Natural killer cell (primary cell): ENCODE measurements around the gene BAIAP2. TPM values are rescaled to one million over a fixed set of nuclear protein-coding genes. Genes with fewer than 3 reads are reported as not detected.

Experiments
- ATAC-seq, 3 donors: fragments of 150-1000 bp in 2 of 3; fragments of 200-7000 bp in 1 of 3; cut with Tn5 transposase; 1 replicate in 1 of 3; 2 replicates in 2 of 3; pipeline ENCODE4 v1.10.0; 2021; ENCODE audit warnings: mild to moderate bottlenecking in 2 of 3, moderate library complexity in 2 of 3
- DNase-seq, 2 donors: peaks; one replicate each; pipeline versions ENCODE4 v3.0.0 to v3.0.0-alpha.2; 2013 to 2021; ENCODE audit warnings: mixed read lengths in 1 of 2
- H3K27ac ChIP-seq: one replicate; pipeline ENCODE4 v1.5.1; 2013; ENCODE audit warnings: mild to moderate bottlenecking, low read length
- H3K27me3 ChIP-seq: one replicate; pipeline ENCODE4 v1.6.1; 2013; ENCODE audit warnings: low read length; ENCODE audit not compliant: control insufficient read depth, insufficient read depth
- H3K36me3 ChIP-seq: one replicate; pipeline ENCODE4 v1.6.1; 2013; ENCODE audit warnings: low read length; ENCODE audit not compliant: control insufficient read depth, insufficient read depth
- H3K4me1 ChIP-seq: one replicate; pipeline ENCODE4 v1.6.1; 2013; ENCODE audit warnings: low read length; ENCODE audit not compliant: control insufficient read depth, insufficient read depth
- H3K4me3 ChIP-seq: one replicate; pipeline ENCODE4 v1.5.1; 2013; ENCODE audit warnings: low read length
- H3K9me3 ChIP-seq: one replicate; pipeline ENCODE4 v1.6.1; 2013; ENCODE audit warnings: low read length; ENCODE audit not compliant: control insufficient read depth, insufficient read depth
- H3K27ac Mint-ChIP-seq, 2 donors: one replicate each; pipeline ENCODE4 v1.8.0; 2022; ENCODE audit warnings: mild to moderate bottlenecking in 2 of 2, mixed read lengths in 2 of 2, moderate library complexity in 1 of 2
- H3K27me3 Mint-ChIP-seq, 2 donors: one replicate each; pipeline ENCODE4 v1.8.0; 2022; ENCODE audit warnings: low read depth in 2 of 2, mixed read lengths in 2 of 2
- H3K36me3 Mint-ChIP-seq: one replicate; pipeline ENCODE4 v1.8.0; 2022; ENCODE audit warnings: mixed read lengths
- H3K4me1 Mint-ChIP-seq, 2 donors: one replicate each; pipeline ENCODE4 v1.8.0; 2022; ENCODE audit warnings: mixed read lengths in 2 of 2
- H3K4me3 Mint-ChIP-seq: one replicate; pipeline ENCODE4 v1.8.0; 2022; ENCODE audit warnings: mild to moderate bottlenecking, moderate library complexity, mixed read lengths
- H3K9me3 Mint-ChIP-seq, 2 donors: one replicate each; pipeline ENCODE4 v1.8.0; 2022; ENCODE audit warnings: mixed read lengths in 2 of 2
- WGBS: methylation state at CpG from one replicate; pipeline ENCODE4 v1.1.7; 2013; ENCODE audit warnings: missing lambda C conversion rate; ENCODE audit not compliant: insufficient coverage; 5-methylcytosine and 5-hydroxymethylcytosine counted together
- intact Hi-C: fragments of 100-400 bp; cut with micrococcal nuclease; formaldehyde crosslinking; loops from one replicate; pipeline ENCODE4 v1.14.2; 2022
- total RNA-seq, 4 donors: library from RNA; stranded (reverse); fragments of 120-200 nt in 1 of 4; gene quantifications; one replicate each; pipeline versions ENCODE4 v1.2.3 to v1.2.4, GENCODE V29; 2013 to 2022
- TF ChIP-seq, protein P1 (sequence below): fragments of 200-600 bp; IDR thresholded peaks from one replicate; pipeline ENCODE4 v1.8.0; 2022; ENCODE audit warnings: antibody characterized with exemption

The BAIAP2 gene
- total RNA-seq, 3 donors from 2014 or later (not counting 1 experiment from before 2014, with no cell fraction given): 6.7 to 12.3 (median 10.4) TPM

DNA sequence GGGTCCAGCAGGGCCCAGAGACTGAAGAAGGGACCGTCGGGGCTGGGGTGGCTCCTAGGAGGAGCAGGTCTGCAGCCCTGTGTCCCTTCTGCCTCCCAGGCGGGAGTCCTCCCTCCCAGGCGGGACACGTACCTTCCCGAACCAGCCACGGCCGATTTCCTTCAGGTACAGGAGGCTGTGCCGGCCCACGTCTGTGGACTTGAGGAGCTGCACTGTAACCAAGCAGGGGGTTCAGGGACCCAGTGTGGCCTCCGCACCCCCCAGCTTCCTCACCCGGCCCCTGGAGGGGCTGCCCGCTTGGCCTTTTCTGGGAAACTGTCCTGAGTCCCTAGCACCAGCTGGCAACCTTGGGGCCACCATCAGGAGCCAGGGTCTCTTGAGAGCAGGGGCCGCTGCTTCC lies 93.4 kb downstream of the BAIAP2 start:
- Histone ChIP-seq H3K27me3 (no peaks in the 10 kb centered on the region), H3K27ac (no peak overlapping the region), H3K36me3 (no peaks in the 10 kb centered on the region), H3K9me3 (no peaks in the 10 kb centered on the region), H3K4me3 (no peak overlapping the region), H3K4me1 (no peaks in the 10 kb centered on the region)
- Mint-ChIP-seq H3K4me3 (no peak overlapping the region), H3K36me3 (no peaks in the 10 kb centered on the region), H3K4me1 (no peaks in the 10 kb centered on the region), H3K27ac (no peak overlapping the region), H3K27me3 (no peaks in the 10 kb centered on the region), H3K9me3 (no peaks in the 10 kb centered on the region)
- ATAC-seq (no peak), DNase-seq (no peak)
- 86% methylated on average over 14 of the region's 14 CpGs for WGBS
- intact Hi-C loops: no loop called here
- TF ChIP-seq, protein P1, sequence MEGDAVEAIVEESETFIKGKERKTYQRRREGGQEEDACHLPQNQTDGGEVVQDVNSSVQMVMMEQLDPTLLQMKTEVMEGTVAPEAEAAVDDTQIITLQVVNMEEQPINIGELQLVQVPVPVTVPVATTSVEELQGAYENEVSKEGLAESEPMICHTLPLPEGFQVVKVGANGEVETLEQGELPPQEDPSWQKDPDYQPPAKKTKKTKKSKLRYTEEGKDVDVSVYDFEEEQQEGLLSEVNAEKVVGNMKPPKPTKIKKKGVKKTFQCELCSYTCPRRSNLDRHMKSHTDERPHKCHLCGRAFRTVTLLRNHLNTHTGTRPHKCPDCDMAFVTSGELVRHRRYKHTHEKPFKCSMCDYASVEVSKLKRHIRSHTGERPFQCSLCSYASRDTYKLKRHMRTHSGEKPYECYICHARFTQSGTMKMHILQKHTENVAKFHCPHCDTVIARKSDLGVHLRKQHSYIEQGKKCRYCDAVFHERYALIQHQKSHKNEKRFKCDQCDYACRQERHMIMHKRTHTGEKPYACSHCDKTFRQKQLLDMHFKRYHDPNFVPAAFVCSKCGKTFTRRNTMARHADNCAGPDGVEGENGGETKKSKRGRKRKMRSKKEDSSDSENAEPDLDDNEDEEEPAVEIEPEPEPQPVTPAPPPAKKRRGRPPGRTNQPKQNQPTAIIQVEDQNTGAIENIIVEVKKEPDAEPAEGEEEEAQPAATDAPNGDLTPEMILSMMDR: no peak

DNA sequence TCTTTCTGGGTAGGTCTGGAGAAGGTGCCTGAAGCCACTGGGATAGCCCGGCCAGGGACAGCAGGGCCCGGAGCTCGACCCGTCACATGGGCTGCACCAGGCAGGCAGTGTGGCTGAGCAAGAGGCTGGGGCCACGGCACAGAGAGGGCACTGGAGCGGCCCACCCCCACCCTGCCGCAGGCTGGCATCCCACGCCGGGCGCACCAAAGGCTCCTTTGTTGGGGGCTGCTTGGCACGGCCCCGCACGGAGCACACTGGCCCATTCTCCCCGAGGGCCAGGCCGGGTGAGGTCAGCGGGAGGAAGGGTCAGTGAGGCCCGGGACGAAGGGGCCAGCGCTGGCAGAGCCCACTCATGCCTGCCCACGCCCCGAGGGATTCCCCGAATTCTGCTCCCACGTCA lies 93.8 kb downstream of the BAIAP2 start:
- ATAC-seq: no peak
- Mint-ChIP-seq H3K27me3 (no peaks in the 10 kb centered on the region), H3K27ac (no peak overlapping the region), H3K9me3 (no peaks in the 10 kb centered on the region), H3K4me1 (no peaks in the 10 kb centered on the region), H3K36me3 (no peaks in the 10 kb centered on the region), H3K4me3 (no peak overlapping the region)
- Histone ChIP-seq H3K36me3 (no peaks in the 10 kb centered on the region), H3K27me3 (no peaks in the 10 kb centered on the region), H3K4me3 (no peak overlapping the region), H3K9me3 (no peaks in the 10 kb centered on the region), H3K4me1 (no peaks in the 10 kb centered on the region), H3K27ac (no peak overlapping the region)
- 94% methylated on average over 23 of the region's 23 CpGs for WGBS
- intact Hi-C loops: no loop called here
- no peak for DNase-seq
- TF ChIP-seq, protein P1: no peak

DNA sequence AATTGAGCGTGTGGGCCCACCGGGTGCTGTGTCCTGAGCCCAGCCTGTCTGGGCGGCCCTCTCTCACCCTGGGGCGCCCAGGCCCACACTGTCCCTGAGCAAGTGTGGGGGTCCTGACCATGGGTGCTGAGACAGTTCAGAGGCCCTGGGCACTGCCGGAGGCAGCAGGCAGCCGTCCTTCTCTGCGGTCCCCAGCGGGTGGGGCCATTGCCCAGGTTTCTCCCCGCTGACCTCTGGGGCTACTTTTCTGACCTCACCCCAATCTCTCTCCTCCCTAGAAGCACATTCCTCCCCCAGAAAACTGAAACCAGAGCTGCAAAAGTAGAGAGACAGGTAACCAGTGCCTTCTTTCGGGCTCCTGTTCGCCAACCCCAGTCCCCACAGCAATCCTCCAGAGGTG lies 94.3 kb downstream of the BAIAP2 start:
- WGBS: 95% methylated on average over 11 of the region's 11 CpGs
- TF ChIP-seq, protein P1: no peak
- DNase-seq (no peak), ATAC-seq (no peak)
- intact Hi-C loops: no loop called here
- Histone ChIP-seq H3K27me3 (no peaks in the 10 kb centered on the region), H3K4me1 (no peaks in the 10 kb centered on the region), H3K9me3 (no peaks in the 10 kb centered on the region), H3K27ac (no peak overlapping the region), H3K4me3 (no peak overlapping the region), H3K36me3 (no peaks in the 10 kb centered on the region)
- Mint-ChIP-seq H3K4me1 (no peaks in the 10 kb centered on the region), H3K9me3 (no peaks in the 10 kb centered on the region), H3K27me3 (no peaks in the 10 kb centered on the region), H3K36me3 (no peaks in the 10 kb centered on the region), H3K27ac (no peak overlapping the region), H3K4me3 (no peak overlapping the region)

DNA sequence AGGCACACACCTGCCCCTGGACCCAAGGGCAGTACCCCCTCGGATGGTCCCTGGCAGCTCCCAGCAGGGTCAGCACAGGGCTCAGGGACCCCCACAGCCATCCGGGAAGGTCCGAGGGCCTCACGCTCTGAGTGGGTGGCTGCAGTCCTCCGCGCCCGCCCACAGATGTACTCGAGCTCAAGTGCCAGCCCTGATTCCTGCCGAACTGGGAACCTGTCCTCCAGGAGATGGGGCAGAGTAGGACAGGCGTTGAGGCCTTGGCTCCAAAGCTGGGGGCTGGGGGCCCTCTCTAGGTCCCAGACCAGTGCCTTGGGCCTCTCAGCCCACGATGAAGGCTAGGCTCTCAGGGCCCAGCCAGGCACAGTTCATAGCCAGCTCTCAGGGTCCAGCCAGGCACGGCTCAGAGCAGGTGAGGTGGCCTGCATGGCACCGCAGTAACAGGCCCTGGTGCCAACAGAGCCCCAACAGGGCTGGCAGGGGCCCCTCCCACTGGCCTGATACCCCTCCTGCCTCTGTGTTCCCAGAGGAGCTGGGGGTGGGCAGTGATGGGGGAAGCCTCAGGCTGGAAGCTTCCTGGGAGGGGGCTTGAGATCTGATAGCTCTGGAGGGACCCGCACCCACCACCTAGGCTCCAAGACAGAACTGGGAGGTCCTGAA lies 94.9 kb downstream of the BAIAP2 start:
- H3K27ac Mint-ChIP-seq: no peak overlapping the region
- H3K9me3 ChIP-seq: no peaks in the 10 kb centered on the region
- no peak for ATAC-seq
- TF ChIP-seq, protein P1: no peak
- H3K9me3 Mint-ChIP-seq: no peaks in the 10 kb centered on the region
- no peaks in the 10 kb centered on the region for H3K4me1 ChIP-seq
- DNase-seq: no peak
- no peak overlapping the region for H3K4me3 ChIP-seq
- H3K27me3 Mint-ChIP-seq: no peaks in the 10 kb centered on the region
- H3K27ac ChIP-seq: no peak overlapping the region
- H3K27me3 ChIP-seq: no peaks in the 10 kb centered on the region
- H3K4me3 Mint-ChIP-seq: no peak overlapping the region
- no peaks in the 10 kb centered on the region for H3K36me3 Mint-ChIP-seq
- 90% methylated on average over 14 of the region's 14 CpGs for WGBS
- H3K4me1 Mint-ChIP-seq: no peaks in the 10 kb centered on the region
- H3K36me3 ChIP-seq: no peaks in the 10 kb centered on the region
- intact Hi-C loops: no loop called here
